AG09319 (cell line): ENCODE data around the gene NFKBIL1.

Experiments
- DNase-seq: peaks from one replicate; pipeline ENCODE4 v3.0.0-alpha.2; 2010; ENCODE audit warnings: low read depth; ENCODE audit errors: extremely low read depth
- CTCF ChIP-seq: IDR thresholded peaks from 2 replicates; pipeline ENCODE4 v1.5.1; 2011; ENCODE audit warnings: low read depth, mild to moderate bottlenecking, inconsistent platforms, low read length, moderate library complexity

NFKBIL1 gene

GRCh38 chr6:31531771-31532643 lies 15.4 kb upstream of the NFKBIL1 start:
- no peak for TF ChIP-seq CTCF
- no peak for DNase-seq

- no peak for DNase-seq
- no peak for TF ChIP-seq CTCF
Observed at GRCh38 chr6:31532644-31533454, 14.6 kb upstream of the NFKBIL1 start.

- no peak for TF ChIP-seq CTCF
- no peak for DNase-seq
Observed at GRCh38 chr6:31533455-31533841, 14.0 kb upstream of the NFKBIL1 start.

- TF ChIP-seq CTCF = no peak
- DNase-seq = no peak
Observed at GRCh38 chr6:31534011-31534410, 13.4 kb upstream of the NFKBIL1 start.

- no peak for DNase-seq
- TF ChIP-seq CTCF = no peak
Observed at GRCh38 chr6:31534521-31535040, 12.8 kb upstream of the NFKBIL1 start.

- DNase-seq = no peak
- no peak for TF ChIP-seq CTCF
Observed at GRCh38 chr6:31535538-31536324, 11.7 kb upstream of the NFKBIL1 start.
